GM19043 (cell line): ENCODE data around the gene ZNF718.
"Not testable (repeated sequence)": the region's sequence is repeated elsewhere in the genome, so short reads cannot be mapped to it uniquely, and the experiment has no call there.

Experiments used
- ATAC-seq: cut with Tn5 transposase; IDR thresholded peaks from one replicate; pipeline ENCODE4 v1.9.1; 2021; ENCODE audit warnings: low read depth; ENCODE audit not compliant: unreplicated experiment

The ZNF718 gene

GRCh38 chr4:124275-125081, at the start of gene ZNF718:
TSS of gene ZNF718 (plus strand) at chr4:124501. CDS start at chr4:124671, 170 bp downstream.
- peak; percentile 99 for ATAC-seq

GRCh38 chr4:85951-86350, 38.4 kb upstream of the ZNF718 start:
- no peak for ATAC-seq

GRCh38 chr4:86559-87324, 37.6 kb upstream of the ZNF718 start:
- ATAC-seq: not testable (repeated sequence)

GRCh38 chr4:98386-98785, 25.9 kb upstream of the ZNF718 start:
- ATAC-seq: no peak

GRCh38 chr4:99863-100262, 24.4 kb upstream of the ZNF718 start:
- no peak for ATAC-seq

GRCh38 chr4:107083-107443, 17.2 kb upstream of the ZNF718 start:
- no peak for ATAC-seq

- ATAC-seq: no peak
Observed at GRCh38 chr4:107444-108429, 16.6 kb upstream of the ZNF718 start.

GRCh38 chr4:112771-113170, 11.5 kb upstream of the ZNF718 start:
- no peak for ATAC-seq

- no peak for ATAC-seq
Observed at GRCh38 chr4:113732-114131, 10.6 kb upstream of the ZNF718 start.

GRCh38 chr4:114149-114548, 10.2 kb upstream of the ZNF718 start:
- ATAC-seq: no peak

GRCh38 chr4:116499-116898, 7.8 kb upstream of the ZNF718 start:
- no peak for ATAC-seq

GRCh38 chr4:120616-121015, 3.7 kb upstream of the ZNF718 start:
- ATAC-seq: no peak

GRCh38 chr4:121408-122084, 2.8 kb upstream of the ZNF718 start:
- ATAC-seq: no peak

GRCh38 chr4:123922-124274, 403 bp upstream of the ZNF718 start:
- ATAC-seq: not testable (repeated sequence)

GRCh38 chr4:125091-125771, 930 bp downstream of the ZNF718 start:
- ATAC-seq: no peak

- no peak for ATAC-seq
Observed at GRCh38 chr4:125833-126232, 1.5 kb downstream of the ZNF718 start.

- ATAC-seq: no peak
Observed at GRCh38 chr4:132483-132882, 8.2 kb downstream of the ZNF718 start.

GRCh38 chr4:138935-139334, 14.6 kb downstream of the ZNF718 start:
- ATAC-seq: no peak

- no peak for ATAC-seq
Observed at GRCh38 chr4:139691-140090, 15.4 kb downstream of the ZNF718 start.

GRCh38 chr4:146621-147020, 22.3 kb downstream of the ZNF718 start:
- ATAC-seq: no peak
